Hepatocyte (in vitro differentiated cells): ENCODE results near the gene ZP1. TPM values are rescaled to one million over a fixed set of nuclear protein-coding genes. Genes with fewer than 3 reads are reported as not detected.

Experiments used
- DNase-seq: peaks from one replicate; pipeline ENCODE4 v3.0.0-alpha.2; 2016; ENCODE audit warnings: low spot score
- H2AFZ ChIP-seq: fragments of 200-600 bp; sonication (generic); 2 replicates; pipeline ENCODE4 v1.6.0; 2016; ENCODE audit warnings: antibody characterized with exemption, mild to moderate bottlenecking
- H3K27ac ChIP-seq: fragments of 200-600 bp; sonication (generic); 2 replicates; pipeline ENCODE4 v1.5.1; 2016; ENCODE audit warnings: mild to moderate bottlenecking
- H3K27me3 ChIP-seq: fragments of 200-600 bp; sonication (generic); 2 replicates; pipeline ENCODE4 v1.6.1; 2016
- H3K36me3 ChIP-seq: fragments of 200-600 bp; sonication (generic); replicated peaks from 2 replicates; pipeline ENCODE4 v1.5.1; 2016; ENCODE audit warnings: low read depth; ENCODE audit not compliant: insufficient read depth
- H3K4me1 ChIP-seq: fragments of 200-600 bp; sonication (generic); 2 replicates; pipeline ENCODE4 v1.5.1; 2016; ENCODE audit warnings: mild to moderate bottlenecking, moderate library complexity; ENCODE audit not compliant: insufficient read depth
- H3K4me2 ChIP-seq: fragments of 200-600 bp; sonication (generic); 2 replicates; pipeline ENCODE4 v1.6.0; 2016
- H3K4me3 ChIP-seq: fragments of 200-600 bp; sonication (generic); 2 replicates; pipeline ENCODE4 v1.5.1; 2016; ENCODE audit warnings: mild to moderate bottlenecking
- H3K79me2 ChIP-seq: fragments of 200-600 bp; sonication (generic); 2 replicates; pipeline ENCODE4 v1.6.0; 2017; ENCODE audit warnings: mild to moderate bottlenecking
- H3K9me2 ChIP-seq: fragments of 200-600 bp; sonication (generic); replicated peaks from 2 replicates; pipeline ENCODE4 v1.6.0; 2017; ENCODE audit warnings: mild to moderate bottlenecking; ENCODE audit not compliant: insufficient read depth
- H3K9me3 ChIP-seq: fragments of 200-600 bp; sonication (generic); 2 replicates; pipeline ENCODE4 v1.5.1; 2016; ENCODE audit warnings: low read depth, mild to moderate bottlenecking
- H4K20me1 ChIP-seq: fragments of 200-600 bp; sonication (generic); 2 replicates; pipeline ENCODE4 v1.6.0; 2016; ENCODE audit warnings: mild to moderate bottlenecking; ENCODE audit not compliant: insufficient read depth, poor library complexity, severe bottlenecking
- EZH2 ChIP-seq: fragments of 200-600 bp; sonication (generic); IDR thresholded peaks from 2 replicates; pipeline ENCODE4 v1.6.1; 2016; ENCODE audit warnings: antibody characterized with exemption, mild to moderate bottlenecking, borderline replicate concordance
- EZH2phosphoT487 ChIP-seq: fragments of 200-600 bp; sonication (generic); IDR thresholded peaks from one replicate; pipeline ENCODE4 v1.6.1; 2018; ENCODE audit warnings: antibody characterized with exemption, mild to moderate bottlenecking, low read depth, moderate library complexity; ENCODE audit not compliant: unreplicated experiment, severe bottlenecking
- WGBS: methylation state at CpG from one replicate; pipeline ENCODE4 v1.1.6; 2016; ENCODE audit warnings: low lambda C conversion rate; ENCODE audit errors: missing lambda C conversion rate; 5-methylcytosine and 5-hydroxymethylcytosine counted together
- polyA plus RNA-seq: library from polyadenylated mRNA; unstranded; fragments of >200 nt; fragmentation: Nextera tagmentation; extraction: Ambion mirVana; gene quantifications from 2 replicates; pipeline ENCODE4 v1.2.1, GENCODE V29; 2016
- total RNA-seq: library from RNA; depleted of rRNA; stranded (reverse); fragments of >200 nt; gene quantifications from 2 replicates; pipeline ENCODE4 v1.2.3, GENCODE V29; 2014
- TF ChIP-seq, protein P1 (sequence below): fragments of 200-600 bp; sonication (generic); IDR thresholded peaks from 2 replicates; pipeline ENCODE4 v1.5.1; 2016; ENCODE audit warnings: antibody characterized with exemption, mild to moderate bottlenecking; ENCODE audit not compliant: poor library complexity

The ZP1 gene
- total and polyA plus RNA-seq, 2 experiments from 2014 or later, result 1.6 TPM; not detected in 1

DNA sequence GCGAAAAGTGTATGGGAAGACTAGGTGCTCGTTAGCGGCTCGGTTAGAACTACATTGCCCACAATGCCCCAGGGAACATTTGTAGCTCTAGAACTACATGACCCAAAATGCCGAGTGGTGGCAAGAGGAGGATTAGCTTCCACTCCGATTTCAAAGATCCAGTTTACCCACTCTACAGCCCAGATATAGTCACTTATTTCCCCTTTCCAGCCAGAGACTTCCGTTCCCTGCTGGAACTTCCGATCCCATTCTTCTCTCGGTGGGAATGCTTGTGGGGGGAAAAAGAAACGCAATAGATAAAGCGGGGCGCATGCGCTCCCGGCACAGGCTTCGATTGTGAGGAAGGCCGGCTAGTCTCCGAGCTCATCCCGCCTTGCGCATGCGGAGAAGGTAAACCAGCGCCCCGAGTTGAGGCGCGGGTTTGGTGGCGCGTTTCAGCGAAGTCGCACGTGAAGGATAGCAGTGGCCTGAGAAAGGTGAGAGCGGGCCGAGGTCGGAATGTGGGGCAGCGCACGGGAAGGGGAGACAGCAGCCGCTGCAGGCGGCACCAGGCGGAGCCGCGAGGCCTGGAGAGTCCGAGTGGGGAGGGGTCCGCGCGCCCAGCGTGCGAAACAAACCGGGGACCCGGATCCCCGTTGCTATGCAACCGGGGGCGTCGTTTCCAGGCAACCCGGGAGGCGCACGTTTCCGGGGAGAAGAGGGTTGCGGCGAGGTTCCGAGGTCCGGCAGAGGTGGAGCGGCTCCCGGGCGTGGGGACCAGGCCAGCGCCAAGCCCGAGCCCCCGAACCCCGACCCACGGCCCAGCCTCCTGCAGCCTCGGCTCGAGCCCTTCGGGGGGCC, 46.7 kb downstream of the ZP1 start, which contains the start of gene TMEM109:
TSS of gene TMEM109 (plus strand) at position 366 of the 840 bp plus-strand sequence. CDS start 5,536 bp downstream, outside the sequence.
- 1% methylated on average over 65 of the region's 70 CpGs for WGBS

DNA sequence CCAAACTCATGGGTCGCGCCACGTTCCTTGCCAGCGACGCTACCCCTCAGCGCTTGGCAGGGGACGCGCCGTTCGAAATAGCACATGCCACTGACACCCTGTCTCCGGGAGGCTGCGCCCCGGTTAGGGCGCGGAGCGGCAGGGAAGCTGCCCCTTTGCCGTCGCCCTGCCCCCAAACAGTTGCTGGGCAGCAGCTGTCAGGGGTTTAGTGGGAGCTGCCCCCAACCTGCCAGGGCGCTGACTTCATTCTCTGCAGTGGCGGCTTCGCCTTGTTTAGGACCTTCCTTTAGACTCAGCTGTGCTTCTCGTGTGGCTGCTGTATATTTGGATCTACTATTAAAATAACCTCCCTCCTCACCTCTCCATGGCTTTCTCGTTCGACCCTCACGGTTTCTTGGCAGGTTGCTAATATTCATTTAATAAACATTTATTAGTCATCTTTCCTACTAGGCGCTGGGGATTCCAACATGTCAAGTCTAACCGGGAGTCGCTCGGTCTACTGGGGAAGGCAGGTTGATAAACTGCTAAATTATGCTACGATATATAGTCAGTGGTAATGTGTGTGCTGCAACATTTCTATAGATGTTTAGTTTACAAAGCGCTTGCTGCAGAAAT, 47.4 kb downstream of the ZP1 start:
- Histone ChIP-seq H3K4me2 (peak overlapping the region; percentile 90), H3K27me3 (no peaks in the 10 kb centered on the region), H3K4me3 (peak overlapping the region; percentile 53), H3K9me2 (no peaks in the 10 kb centered on the region), H4K20me1 (peaks cover 3% of the 10 kb centered on the region), H3K79me2 (peaks cover 42% of the 10 kb centered on the region), H3K36me3 (no peaks in the 10 kb centered on the region), H3K27ac (peak overlapping the region; percentile 92), H3K9me3 (no peaks in the 10 kb centered on the region), H3K4me1 (peaks cover 10% of the 10 kb centered on the region), H2AFZ (peak overlapping the region; percentile 78)
- peak; percentile 48 for DNase-seq
- TF ChIP-seq, protein P1, sequence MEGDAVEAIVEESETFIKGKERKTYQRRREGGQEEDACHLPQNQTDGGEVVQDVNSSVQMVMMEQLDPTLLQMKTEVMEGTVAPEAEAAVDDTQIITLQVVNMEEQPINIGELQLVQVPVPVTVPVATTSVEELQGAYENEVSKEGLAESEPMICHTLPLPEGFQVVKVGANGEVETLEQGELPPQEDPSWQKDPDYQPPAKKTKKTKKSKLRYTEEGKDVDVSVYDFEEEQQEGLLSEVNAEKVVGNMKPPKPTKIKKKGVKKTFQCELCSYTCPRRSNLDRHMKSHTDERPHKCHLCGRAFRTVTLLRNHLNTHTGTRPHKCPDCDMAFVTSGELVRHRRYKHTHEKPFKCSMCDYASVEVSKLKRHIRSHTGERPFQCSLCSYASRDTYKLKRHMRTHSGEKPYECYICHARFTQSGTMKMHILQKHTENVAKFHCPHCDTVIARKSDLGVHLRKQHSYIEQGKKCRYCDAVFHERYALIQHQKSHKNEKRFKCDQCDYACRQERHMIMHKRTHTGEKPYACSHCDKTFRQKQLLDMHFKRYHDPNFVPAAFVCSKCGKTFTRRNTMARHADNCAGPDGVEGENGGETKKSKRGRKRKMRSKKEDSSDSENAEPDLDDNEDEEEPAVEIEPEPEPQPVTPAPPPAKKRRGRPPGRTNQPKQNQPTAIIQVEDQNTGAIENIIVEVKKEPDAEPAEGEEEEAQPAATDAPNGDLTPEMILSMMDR, result no peak
- TF ChIP-seq EZH2, result no peak
- TF ChIP-seq EZH2phosphoT487, result no peak
- WGBS, result 2% methylated on average over 31 of the region's 31 CpGs

More for the DNA sequence above, 46.7 kb downstream of the ZP1 start, which contains the start of gene TMEM109:
- Histone ChIP-seq H3K9me2 (no peaks in the 10 kb centered on the region), H3K4me2 (peak within 1 kb of the TSS; percentile 90), H3K27me3 (no peaks in the 10 kb centered on the region), H3K79me2 (peaks cover 37% of the 10 kb centered on the region), H3K9me3 (no peaks in the 10 kb centered on the region), H3K4me1 (peaks cover 10% of the 10 kb centered on the region), H4K20me1 (peaks cover 3% of the 10 kb centered on the region), H2AFZ (peak within 1 kb of the TSS; percentile 78), H3K4me3 (peak within 1 kb of the TSS; percentile 53), H3K36me3 (no peaks in the 10 kb centered on the region), H3K27ac (peak within 1 kb of the TSS; percentile 92)
- DNase-seq, result peak; percentile 93
- TF ChIP-seq EZH2 (no peak), EZH2phosphoT487 (no peak)
- TF ChIP-seq, protein P1, result no peak

DNA sequence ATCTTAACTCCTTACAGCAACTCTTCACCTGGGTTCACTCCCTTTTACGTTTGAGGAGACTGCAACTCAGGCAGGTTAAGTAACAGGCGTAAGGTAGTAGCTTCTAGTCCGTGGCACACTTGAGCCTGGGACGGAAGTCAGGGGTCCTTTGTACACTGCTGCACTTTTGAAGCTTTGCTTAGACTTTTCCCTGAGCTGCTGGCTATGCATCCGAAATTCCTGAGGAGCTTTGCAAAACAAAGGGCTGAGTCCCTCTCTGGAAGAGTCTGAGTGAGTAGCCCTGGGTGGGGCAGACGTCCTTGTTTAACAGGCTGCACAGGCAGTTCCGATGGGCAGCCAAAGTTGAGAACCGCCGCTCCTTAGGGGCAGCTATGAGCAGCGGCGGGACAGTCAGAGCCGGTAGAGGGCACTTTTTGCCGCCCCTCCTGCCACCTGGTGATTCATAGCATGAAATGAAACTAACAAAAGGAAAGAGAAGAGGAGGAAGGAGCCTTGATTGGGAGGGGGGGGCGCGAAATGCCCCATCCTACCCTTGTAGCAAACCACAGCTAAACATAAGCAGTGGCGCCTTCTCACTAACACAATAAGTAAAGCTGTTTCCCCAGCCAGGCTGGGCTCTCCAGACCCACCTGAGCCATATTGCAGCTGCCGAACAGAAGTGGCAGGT, 48.0 kb downstream of the ZP1 start:
- no peaks in the 10 kb centered on the region for H3K9me2 ChIP-seq
- H3K4me2 ChIP-seq, result peak overlapping the region; percentile 90
- H2AFZ ChIP-seq, result peak overlapping the region; percentile 78
- TF ChIP-seq, protein P1, result peak; percentile 42
- TF ChIP-seq EZH2, result no peak
- TF ChIP-seq EZH2phosphoT487, result no peak
- H4K20me1 ChIP-seq, result peaks cover 3% of the 10 kb centered on the region
- peak overlapping the region; percentile 92 for H3K27ac ChIP-seq
- no peaks in the 10 kb centered on the region for H3K36me3 ChIP-seq
- 7% methylated on average over 17 of the region's 17 CpGs for WGBS
- H3K9me3 ChIP-seq, result no peaks in the 10 kb centered on the region
- H3K4me3 ChIP-seq, result peak overlapping the region; percentile 53
- H3K4me1 ChIP-seq, result peaks cover 10% of the 10 kb centered on the region
- H3K27me3 ChIP-seq, result no peaks in the 10 kb centered on the region
- peak; percentile 74 for DNase-seq
- H3K79me2 ChIP-seq, result peaks cover 46% of the 10 kb centered on the region
